WERI-Rb-1 (cell line): Measurements from ENCODE around the gene WIPF3.

Experiments used
- DNase-seq: peaks from one replicate; pipeline ENCODE4 v3.0.0-alpha.2; 2020
- H3K27ac ChIP-seq: fragments of 250-450 bp; sonication (Bioruptor Pico); 2 replicates; pipeline ENCODE4 v1.5.1; 2020; ENCODE audit warnings: mild to moderate bottlenecking, moderate library complexity
- H3K27me3 ChIP-seq: fragments of 250-450 bp; sonication (Bioruptor Pico); 2 replicates; pipeline ENCODE4 v1.5.1; 2021; ENCODE audit warnings: mild to moderate bottlenecking, low read depth, moderate library complexity; ENCODE audit not compliant: insufficient read depth, severe bottlenecking
- H3K36me3 ChIP-seq: fragments of 250-450 bp; sonication (Bioruptor Pico); 2 replicates; pipeline ENCODE4 v1.5.1; 2020; ENCODE audit warnings: mild to moderate bottlenecking, moderate library complexity
- H3K4me3 ChIP-seq: 2 replicates; pipeline ENCODE4 v1.5.1; 2011; ENCODE audit warnings: low read depth, mild to moderate bottlenecking, control low read depth, low read length
- H3K9me3 ChIP-seq: fragments of 250-450 bp; sonication (Bioruptor Pico); 2 replicates; pipeline ENCODE4 v1.5.1; 2021; ENCODE audit warnings: mild to moderate bottlenecking, moderate library complexity; ENCODE audit not compliant: severe bottlenecking
- CTCF ChIP-seq: IDR thresholded peaks from 2 replicates; pipeline ENCODE4 v1.5.1; 2011; ENCODE audit warnings: low read depth, mild to moderate bottlenecking, control low read depth, inconsistent platforms, low read length

Gene WIPF3

GRCh38 chr7:29771081-29771816 is 35.1 kb upstream of the WIPF3 start:
- no peaks in the 10 kb centered on the region for H3K36me3 ChIP-seq
- H3K4me3 ChIP-seq = no peak overlapping the region
- H3K27me3 ChIP-seq = no peaks in the 10 kb centered on the region
- peaks cover 3% of the 10 kb centered on the region for H3K9me3 ChIP-seq
- H3K27ac ChIP-seq = no peak overlapping the region
- no peak for DNase-seq
- TF ChIP-seq CTCF = no peak

GRCh38 chr7:29779017-29779416 is 27.3 kb upstream of the WIPF3 start:
- Histone ChIP-seq H3K27ac (no peak overlapping the region), H3K9me3 (peaks cover 14% of the 10 kb centered on the region), H3K4me3 (no peak overlapping the region), H3K27me3 (peaks cover 8% of the 10 kb centered on the region), H3K36me3 (no peaks in the 10 kb centered on the region)
- no peak for TF ChIP-seq CTCF
- no peak for DNase-seq

GRCh38 chr7:29780346-29780745 is 26.0 kb upstream of the WIPF3 start:
- H3K27ac ChIP-seq = no peak overlapping the region
- TF ChIP-seq CTCF = no peak
- H3K4me3 ChIP-seq = no peak overlapping the region
- no peak for DNase-seq
- H3K36me3 ChIP-seq = no peaks in the 10 kb centered on the region
- peaks cover 8% of the 10 kb centered on the region for H3K27me3 ChIP-seq
- peaks cover 14% of the 10 kb centered on the region for H3K9me3 ChIP-seq

GRCh38 chr7:29783671-29784070 is 22.6 kb upstream of the WIPF3 start:
- H3K9me3 ChIP-seq = peaks cover 2% of the 10 kb centered on the region
- H3K27ac ChIP-seq = no peak overlapping the region
- no peak overlapping the region for H3K4me3 ChIP-seq
- no peaks in the 10 kb centered on the region for H3K36me3 ChIP-seq
- peaks cover 6% of the 10 kb centered on the region for H3K27me3 ChIP-seq
- no peak for TF ChIP-seq CTCF
- DNase-seq = no peak

GRCh38 chr7:29793507-29793906 is 12.8 kb upstream of the WIPF3 start:
- no peak for TF ChIP-seq CTCF

More at GRCh38 chr7:29793507-29793906, 12.8 kb upstream of the WIPF3 start:
- no peak overlapping the region for H3K4me3 ChIP-seq
- no peak overlapping the region for H3K27ac ChIP-seq
- no peak for DNase-seq
- H3K36me3 ChIP-seq = no peaks in the 10 kb centered on the region
- H3K27me3 ChIP-seq = no peaks in the 10 kb centered on the region
- no peaks in the 10 kb centered on the region for H3K9me3 ChIP-seq
